AG09309 (cell line): ENCODE results near the gene KRT2.

Source experiments
- DNase-seq: peaks from one replicate; pipeline ENCODE4 v3.0.0-alpha.2; 2010; ENCODE audit warnings: low read depth
- H3K4me3 ChIP-seq: 2 replicates; pipeline ENCODE4 v1.5.1; 2011; ENCODE audit warnings: mild to moderate bottlenecking, low read depth, low read length, moderate library complexity; ENCODE audit not compliant: control insufficient read depth
- CTCF ChIP-seq: IDR thresholded peaks from 2 replicates; pipeline ENCODE4 v1.5.1; 2011; ENCODE audit warnings: mild to moderate bottlenecking, low read depth, low read length, inconsistent platforms; ENCODE audit not compliant: insufficient read depth, control insufficient read depth; ENCODE audit errors: missing control alignments

KRT2 gene

GRCh38 chr12:52660934-52661499, 9.0 kb upstream of the KRT2 start:
- no peak for DNase-seq
- no peak overlapping the region for H3K4me3 ChIP-seq
- no peak for TF ChIP-seq CTCF

- no peak for DNase-seq
- no peak for TF ChIP-seq CTCF
- H3K4me3 ChIP-seq: no peak overlapping the region
Observed at GRCh38 chr12:52659951-52660350, 7.9 kb upstream of the KRT2 start.

- no peak overlapping the region for H3K4me3 ChIP-seq
- no peak for TF ChIP-seq CTCF
- DNase-seq: no peak
Observed at GRCh38 chr12:52659395-52659794, 7.4 kb upstream of the KRT2 start.

- no peak for DNase-seq
- H3K4me3 ChIP-seq: no peak overlapping the region
- no peak for TF ChIP-seq CTCF
Observed at GRCh38 chr12:52658196-52658595, 6.2 kb upstream of the KRT2 start.

GRCh38 chr12:52657250-52657902, 5.4 kb upstream of the KRT2 start:
- H3K4me3 ChIP-seq: no peak overlapping the region
- no peak for DNase-seq
- no peak for TF ChIP-seq CTCF

GRCh38 chr12:52656616-52657015, 4.6 kb upstream of the KRT2 start:
- no peak for DNase-seq
- no peak for TF ChIP-seq CTCF
- H3K4me3 ChIP-seq: no peak overlapping the region

- DNase-seq: no peak
- H3K4me3 ChIP-seq: no peak overlapping the region
- TF ChIP-seq CTCF: no peak
Observed at GRCh38 chr12:52655720-52656124, 3.7 kb upstream of the KRT2 start.
